NCI-H146 treated with DMSO at 0.1 percent for 48 hours (cell line): ENCODE measurements around the gene NPDC1.

Experiments
- DNase-seq: peaks from one replicate; lab custom pipeline; 2025; ENCODE audit not compliant: unreplicated experiment; lab: John Stamatoyannopoulos, UW

The NPDC1 gene

GRCh38 chr9:137027369-137028262 lies 18.4 kb downstream of the NPDC1 start, which contains the start of gene ABCA2:
Gene ABCA2 (minus strand): TSS chr9:137028237. CDS start chr9:137028140, 97 bp downstream.
- DNase-seq: no peak

- DNase-seq: no peak
Observed at GRCh38 chr9:137026828-137027227, 19.1 kb downstream of the NPDC1 start.

GRCh38 chr9:137026384-137026783 lies 19.6 kb downstream of the NPDC1 start:
- DNase-seq: no peak

- no peak for DNase-seq
Observed at GRCh38 chr9:137025517-137025966, 20.4 kb downstream of the NPDC1 start.

- DNase-seq: no peak
Observed at GRCh38 chr9:137023583-137023991, 22.4 kb downstream of the NPDC1 start.

GRCh38 chr9:137023157-137023556 lies 22.8 kb downstream of the NPDC1 start:
- no peak for DNase-seq

- no peak for DNase-seq
Observed at GRCh38 chr9:137022662-137023008, 23.3 kb downstream of the NPDC1 start.

- no peak for DNase-seq
Observed at GRCh38 chr9:137021979-137022661, 23.9 kb downstream of the NPDC1 start.

- DNase-seq: no peak
Observed at GRCh38 chr9:137021568-137021978, 24.4 kb downstream of the NPDC1 start.

GRCh38 chr9:137020771-137021567 lies 25.0 kb downstream of the NPDC1 start:
- DNase-seq: no peak

- no peak for DNase-seq
Observed at GRCh38 chr9:137019891-137020683, 25.9 kb downstream of the NPDC1 start.

- DNase-seq: no peak
Observed at GRCh38 chr9:137018761-137019559, 27.0 kb downstream of the NPDC1 start.

- no peak for DNase-seq
Observed at GRCh38 chr9:137017791-137018497, 28.0 kb downstream of the NPDC1 start.

GRCh38 chr9:137017071-137017470 lies 28.9 kb downstream of the NPDC1 start:
- DNase-seq: no peak

- DNase-seq: no peak
Observed at GRCh38 chr9:137016436-137016835, 29.5 kb downstream of the NPDC1 start.

GRCh38 chr9:137015976-137016375 lies 30.0 kb downstream of the NPDC1 start:
- no peak for DNase-seq

GRCh38 chr9:137015540-137015930 lies 30.4 kb downstream of the NPDC1 start:
- no peak for DNase-seq

GRCh38 chr9:137014776-137015539 lies 31.0 kb downstream of the NPDC1 start:
- DNase-seq: no peak
